Mesenteric fat pad (tissue), 1 donor: ENCODE results near the gene CDH23. TPM values are rescaled to one million over a fixed set of nuclear protein-coding genes. Genes with fewer than 3 reads are reported as not detected.

ENCODE experiments used
- DNase-seq: peaks from one replicate; pipeline ENCODE4 v3.0.0-alpha.2; 2020; ENCODE audit warnings: low spot score
- total RNA-seq: library from RNA; stranded (reverse); fragmentation: NEBNext Ultra II Directional; extraction: Animal tissue kit (Norgen Biotek cat#: 25700); gene quantifications from one replicate; pipeline ENCODE4 v1.2.1, GENCODE V29; 2021
- donor health status: DM: yes; HTN: yes; CAD: no.

Gene CDH23
- total RNA-seq, 1 donor from 2014 or later, result 9.7 TPM

- no peak for DNase-seq
Observed at GRCh38 chr10:71818674-71819260, 422.0 kb downstream of the CDH23 start.

- DNase-seq, result no peak
Observed at GRCh38 chr10:71819441-71819861, 422.7 kb downstream of the CDH23 start.

- no peak for DNase-seq
Observed at GRCh38 chr10:71819985-71820384, 423.3 kb downstream of the CDH23 start.

GRCh38 chr10:71820966-71821365 is 424.2 kb downstream of the CDH23 start:
- DNase-seq, result no peak

GRCh38 chr10:71821909-71822763 is 425.4 kb downstream of the CDH23 start:
- no peak for DNase-seq

DNA sequence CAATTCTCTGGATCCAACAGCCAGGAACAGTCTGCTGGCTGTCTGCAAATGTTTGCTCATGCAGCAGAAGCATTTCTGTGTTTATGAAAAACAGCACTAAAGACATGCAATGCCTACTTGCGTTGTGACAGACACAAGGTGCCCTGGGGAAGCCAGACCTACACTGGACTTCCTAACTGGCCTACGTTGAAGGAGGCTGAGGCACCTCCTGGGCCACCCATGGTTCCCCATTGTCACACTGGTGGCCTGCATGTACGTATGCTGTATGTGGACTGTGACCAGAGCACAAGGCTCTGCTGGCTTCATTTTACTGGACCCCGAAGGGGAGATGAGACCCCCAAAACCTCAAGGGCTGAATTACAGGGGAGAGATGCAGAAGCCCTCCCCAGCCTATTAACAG is 426.6 kb downstream of the CDH23 start:
- DNase-seq, result no peak

DNA sequence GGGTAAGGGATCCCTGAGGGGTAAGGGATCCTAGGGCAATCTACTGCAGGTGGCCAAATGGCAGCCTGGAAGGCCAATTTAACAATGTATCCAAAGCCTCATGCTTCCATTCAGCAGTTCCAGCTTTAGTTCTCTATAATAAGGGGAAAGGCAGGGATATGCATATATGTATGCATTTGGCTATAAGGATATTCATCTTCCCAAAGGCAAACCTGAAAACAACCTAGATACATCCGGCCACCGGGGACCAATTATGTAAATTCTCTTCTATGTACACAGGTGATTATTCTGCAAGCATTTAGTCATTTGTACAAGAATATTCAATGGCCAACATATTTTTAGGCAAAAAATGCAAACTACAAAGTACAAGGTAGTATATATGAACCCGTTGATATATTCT is 427.6 kb downstream of the CDH23 start:
- no peak for DNase-seq

DNA sequence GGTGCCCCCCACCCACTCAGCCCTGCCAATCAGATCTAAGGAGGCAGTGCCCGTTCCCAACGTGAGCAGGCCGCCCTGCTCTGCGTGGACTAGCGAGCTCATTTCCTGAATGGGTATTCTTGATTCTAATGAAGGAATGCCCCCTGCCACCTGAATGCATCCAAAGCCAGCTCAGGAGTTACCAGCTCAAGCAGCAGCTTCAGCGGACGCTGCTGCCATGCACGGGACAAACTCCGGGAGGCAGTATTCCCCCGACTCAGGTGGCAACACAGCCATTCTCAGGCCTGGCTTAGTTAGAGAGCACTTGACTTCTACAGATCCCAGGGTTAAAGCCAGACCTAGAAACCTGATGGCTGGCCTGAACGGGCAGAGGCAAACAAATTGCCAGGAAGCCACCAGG is 428.5 kb downstream of the CDH23 start:
- DNase-seq, result peak; percentile 78

- peak; percentile 60 for DNase-seq
Observed at GRCh38 chr10:71827852-71828251, 431.1 kb downstream of the CDH23 start.

DNA sequence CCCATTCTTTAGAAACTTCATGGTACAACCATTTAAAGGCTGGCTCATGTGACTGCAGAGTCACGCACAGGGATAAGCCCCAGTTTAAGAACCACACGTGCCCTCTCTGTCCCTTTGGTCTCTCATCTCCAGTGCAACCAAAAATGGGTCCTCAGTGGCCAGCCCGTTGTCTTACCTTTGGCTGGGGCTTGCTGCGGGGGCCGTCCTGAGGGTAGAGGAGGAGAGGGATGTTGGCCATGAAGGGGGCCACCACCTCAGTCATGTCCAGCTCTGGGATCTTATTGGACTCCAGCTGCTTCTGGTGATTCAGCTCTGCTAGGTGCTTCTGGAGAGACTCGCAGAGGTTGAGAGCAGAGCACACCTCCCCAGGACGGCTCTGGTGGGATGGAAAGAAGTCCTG is 432.0 kb downstream of the CDH23 start:
- peak; percentile 67 for DNase-seq

- no peak for DNase-seq
Observed at GRCh38 chr10:71829171-71829570, 432.5 kb downstream of the CDH23 start.

DNA sequence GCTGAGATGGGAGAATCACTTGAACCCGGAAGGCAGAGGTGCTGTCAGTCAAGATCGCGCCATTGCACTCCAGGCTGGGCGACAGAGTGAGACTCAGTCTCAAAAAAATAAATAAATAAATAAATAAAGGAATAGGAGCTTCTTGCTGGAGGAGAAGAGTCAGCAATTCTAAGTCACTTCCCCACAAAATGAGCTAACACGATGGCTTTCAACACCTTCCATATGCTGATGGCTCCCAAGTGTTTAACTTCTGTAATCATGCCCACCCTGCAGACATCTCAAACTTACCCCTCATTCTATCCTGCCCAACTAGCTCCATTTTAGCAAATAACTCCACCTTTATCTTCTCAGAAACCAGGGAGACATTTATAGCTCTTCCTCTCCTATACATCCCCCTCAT is 433.2 kb downstream of the CDH23 start:
- no peak for DNase-seq

DNA sequence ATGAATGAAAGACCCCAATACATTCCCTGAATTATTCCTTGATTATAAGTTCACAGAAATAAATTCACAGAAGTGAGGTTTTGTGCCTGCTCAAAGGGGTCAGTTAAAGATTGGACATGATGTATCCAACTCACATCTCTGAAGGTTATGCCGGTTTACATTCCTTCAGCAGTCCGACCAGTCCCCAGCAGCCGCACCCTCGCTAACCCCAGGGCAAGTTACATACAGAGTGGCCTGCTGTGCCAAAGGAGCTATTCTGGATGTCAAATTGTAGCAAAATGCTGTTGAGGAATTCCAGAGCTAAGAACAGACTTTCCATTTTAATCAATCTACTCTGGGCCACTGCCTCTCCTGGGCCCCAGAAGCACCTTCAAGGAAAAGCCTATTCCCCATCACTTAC is 434.0 kb downstream of the CDH23 start:
- DNase-seq, result no peak

GRCh38 chr10:71831646-71832552 is 435.2 kb downstream of the CDH23 start:
- DNase-seq, result peak; percentile 78

DNA sequence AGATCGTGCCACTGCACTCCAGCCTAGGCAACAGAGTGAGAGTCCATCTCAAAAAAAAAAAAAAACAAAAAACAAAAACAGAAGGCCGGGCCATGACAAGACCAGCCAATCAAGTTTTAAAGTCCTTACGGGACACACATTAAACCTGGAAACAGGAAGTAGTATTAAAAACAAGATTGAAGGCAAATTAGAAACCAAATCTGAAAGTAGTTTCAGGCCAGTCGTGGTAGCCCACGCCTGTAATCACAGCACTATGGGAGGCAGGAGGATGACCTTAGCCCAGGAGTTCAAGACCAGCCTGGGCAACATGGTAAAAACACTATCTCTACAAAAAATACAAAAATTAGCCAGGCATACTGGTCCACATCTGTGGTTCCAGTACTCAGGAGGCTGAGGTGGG is 436.2 kb downstream of the CDH23 start:
- DNase-seq, result peak; percentile 33

DNA sequence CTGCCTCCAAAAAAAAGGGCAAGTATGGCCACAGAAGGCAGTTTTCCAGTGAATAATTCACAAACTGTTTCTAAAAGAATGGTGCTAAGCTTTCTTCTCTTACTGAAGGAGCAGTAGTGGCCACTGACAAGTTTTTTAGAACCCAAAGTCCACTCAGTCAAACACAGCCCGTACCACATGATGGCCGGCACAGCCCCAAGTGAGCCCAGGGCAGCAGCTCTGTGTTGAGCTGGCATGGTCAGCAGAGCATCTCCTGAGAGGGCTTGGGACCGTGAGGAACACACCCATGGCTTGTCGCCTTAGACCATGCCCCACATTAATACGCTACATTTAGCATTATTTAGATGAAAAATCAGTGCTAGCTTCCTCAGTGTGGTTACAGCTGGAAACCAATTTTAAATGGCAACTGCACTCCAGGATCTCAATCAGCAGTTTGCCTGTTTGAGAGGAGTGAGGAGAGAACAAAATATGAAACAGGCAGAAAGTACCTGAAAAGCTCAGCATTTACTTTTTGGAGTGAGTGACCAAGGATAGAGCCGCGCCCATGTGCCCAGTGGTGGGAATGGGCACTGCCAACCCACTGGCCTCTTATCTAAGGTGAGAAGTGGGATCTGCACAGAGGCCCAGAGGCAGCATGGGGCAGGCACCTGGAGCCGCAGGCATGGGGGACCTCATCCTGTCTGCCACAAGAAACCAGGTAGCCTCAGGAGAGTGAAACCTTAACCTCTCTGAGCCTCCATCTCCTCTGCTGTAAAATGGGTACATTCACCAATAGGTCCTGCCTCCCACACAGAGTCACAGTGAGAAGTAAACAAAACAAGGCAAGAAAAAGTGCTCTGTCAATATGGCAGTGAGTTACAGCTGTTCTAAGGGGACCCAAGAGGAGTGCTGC is 437.0 kb downstream of the CDH23 start:
- no peak for DNase-seq

DNA sequence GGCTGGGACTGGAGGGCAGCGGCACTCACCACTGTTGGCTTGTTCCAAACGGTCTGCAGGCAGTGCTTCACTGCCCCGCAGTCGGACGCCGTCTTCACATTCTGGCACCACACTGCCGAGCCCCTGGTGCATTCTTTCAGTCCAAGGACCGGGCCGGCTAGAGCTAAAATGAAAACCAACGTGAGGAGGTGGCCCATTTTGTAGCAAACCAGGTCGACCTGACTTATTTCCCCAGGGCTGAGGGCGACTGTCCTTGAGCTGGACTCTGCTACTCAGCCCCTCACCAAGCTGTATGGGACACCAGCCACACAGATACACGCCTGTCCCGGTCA is 437.6 kb downstream of the CDH23 start:
- DNase-seq, result peak; percentile 57

- DNase-seq, result no peak
Observed at GRCh38 chr10:71835671-71836595, 439.2 kb downstream of the CDH23 start.

- DNase-seq, result no peak
Observed at GRCh38 chr10:71836596-71836974, 439.9 kb downstream of the CDH23 start.
